Stimulated activated CD8-positive, alpha-beta memory T cell treated with anti-CD3 and anti-CD28 coated beads, Interleukin-15, amount 100 ng/mL, for 4 hours (primary cell): ENCODE results near the gene NFKBIE.
A peak's percentile ranks its signal among the peaks of the same experiment; 100 is the strongest.
"Not testable (repeated sequence)": the region's sequence is repeated elsewhere in the genome, so short reads cannot be mapped to it uniquely, and the experiment has no call there.

Experiments
- DNase-seq, 2 donors: peaks; one replicate each; pipeline ENCODE4 v3.0.0-alpha.2; 2020; ENCODE audit warnings: low read depth in 2 of 2

The NFKBIE gene

DNA sequence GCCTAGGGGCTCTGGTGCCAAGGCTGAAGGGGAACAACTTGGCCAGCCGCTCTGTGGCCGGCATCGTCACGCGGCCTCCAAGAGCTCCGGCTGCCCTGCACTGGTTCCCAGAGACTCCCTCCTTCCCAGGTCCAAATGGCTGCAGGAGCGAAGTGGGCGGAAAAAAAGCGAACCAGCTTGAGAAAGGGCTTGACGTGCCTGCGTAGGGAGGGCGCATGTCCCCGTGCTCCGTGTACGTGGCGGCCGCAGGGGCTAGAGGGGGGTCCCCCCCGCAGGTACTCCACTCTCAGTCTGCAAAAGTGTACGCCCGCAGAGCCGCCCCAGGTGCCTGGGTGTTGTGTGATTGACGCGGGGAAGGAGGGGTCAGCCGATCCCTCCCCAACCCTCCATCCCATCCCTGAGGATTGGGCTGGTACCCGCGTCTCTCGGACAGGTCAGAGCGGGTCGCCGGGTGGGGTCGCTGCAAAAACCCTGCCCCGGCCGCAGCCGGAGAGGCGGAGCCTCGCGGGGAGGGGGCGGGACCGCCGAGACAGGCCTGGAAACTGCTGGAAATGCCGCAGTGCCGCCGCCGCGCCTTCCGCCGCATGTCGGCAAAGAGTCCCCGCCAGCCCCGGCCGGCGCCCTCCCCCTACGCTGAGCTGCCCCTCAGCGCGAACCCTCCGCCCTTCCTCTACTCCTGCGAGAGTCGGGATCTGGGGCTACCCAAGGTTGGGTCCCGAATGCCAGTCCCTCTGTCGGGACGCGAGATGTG, 19.3 kb downstream of the NFKBIE start:
- peak; percentile 66 to 79 for DNase-seq

DNA sequence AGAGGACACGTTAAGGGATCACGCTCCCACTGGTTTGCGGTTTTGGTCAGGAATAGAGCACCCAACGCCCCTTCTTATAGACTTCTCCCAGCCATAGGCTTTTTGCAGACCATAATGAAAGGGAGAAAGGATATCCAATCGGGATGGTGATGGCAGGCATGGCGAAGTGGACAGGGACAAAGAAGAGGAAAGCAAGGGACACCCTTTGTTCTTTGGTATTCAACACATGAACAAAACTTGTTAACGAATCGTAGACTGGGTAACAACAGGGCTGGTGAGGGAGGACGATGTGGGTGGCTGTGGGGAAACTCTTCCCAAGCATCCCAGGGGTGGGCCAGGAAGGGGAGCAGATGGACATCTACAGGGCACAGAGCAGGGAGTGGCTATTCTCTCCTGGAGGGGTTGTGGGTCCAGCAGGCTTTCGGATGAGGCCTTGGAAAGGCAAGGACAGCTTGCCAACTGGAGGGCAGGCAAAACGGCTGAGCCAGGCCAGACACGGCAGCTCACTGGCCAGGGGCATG, 19.9 kb downstream of the NFKBIE start:
- no peak for DNase-seq

DNA sequence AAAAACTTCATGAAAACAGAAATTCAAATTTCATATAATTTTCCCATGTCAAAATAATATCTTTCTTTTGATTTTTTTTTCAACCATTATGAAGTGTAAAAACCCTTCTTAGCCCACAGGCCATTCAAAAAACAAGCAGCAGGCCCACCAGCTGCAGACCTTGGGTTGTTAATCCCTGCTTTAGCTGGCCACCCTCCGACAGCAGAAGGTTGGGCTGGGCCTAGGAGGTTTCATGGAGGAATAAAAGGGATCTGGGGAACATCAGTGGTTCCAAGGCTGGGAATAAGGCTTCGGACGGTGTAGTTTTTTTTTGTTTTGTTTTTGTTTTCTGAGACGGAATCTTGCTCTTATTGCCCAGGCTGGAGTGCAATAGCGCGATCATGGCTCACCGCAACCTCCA, 22.0 kb downstream of the NFKBIE start:
- no peak for DNase-seq

DNA sequence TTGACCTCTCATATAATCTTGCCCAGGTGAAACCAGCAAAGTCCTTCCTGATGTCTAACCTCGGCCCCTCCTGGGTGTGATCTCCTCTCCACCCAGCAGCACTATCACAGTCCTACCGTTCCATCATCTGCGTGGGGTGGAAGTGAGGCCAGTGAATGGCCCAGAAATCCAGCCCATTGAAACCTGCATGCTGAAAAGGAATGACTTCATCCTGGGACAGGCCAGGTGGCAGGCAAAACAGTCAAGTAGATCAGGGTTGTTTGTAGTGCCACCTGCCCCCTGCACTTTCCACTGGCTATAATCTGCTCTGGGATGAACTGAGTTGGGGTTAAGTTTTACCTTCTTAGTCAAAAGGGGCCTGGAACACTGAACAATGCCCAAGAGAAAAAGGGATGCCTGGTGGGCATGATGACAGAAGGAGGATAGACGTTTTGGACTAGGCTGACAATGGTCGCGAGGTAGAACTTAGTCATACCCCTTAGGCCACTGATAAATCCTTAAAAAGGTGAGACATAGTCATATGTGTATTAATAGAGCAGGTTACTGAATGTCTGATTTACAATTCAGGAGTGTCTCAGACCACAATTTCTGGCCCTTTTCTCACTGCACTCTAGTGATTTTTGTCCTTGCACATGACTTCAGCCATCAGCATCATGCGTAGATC, 26.5 kb downstream of the NFKBIE start:
- DNase-seq: no peak

DNA sequence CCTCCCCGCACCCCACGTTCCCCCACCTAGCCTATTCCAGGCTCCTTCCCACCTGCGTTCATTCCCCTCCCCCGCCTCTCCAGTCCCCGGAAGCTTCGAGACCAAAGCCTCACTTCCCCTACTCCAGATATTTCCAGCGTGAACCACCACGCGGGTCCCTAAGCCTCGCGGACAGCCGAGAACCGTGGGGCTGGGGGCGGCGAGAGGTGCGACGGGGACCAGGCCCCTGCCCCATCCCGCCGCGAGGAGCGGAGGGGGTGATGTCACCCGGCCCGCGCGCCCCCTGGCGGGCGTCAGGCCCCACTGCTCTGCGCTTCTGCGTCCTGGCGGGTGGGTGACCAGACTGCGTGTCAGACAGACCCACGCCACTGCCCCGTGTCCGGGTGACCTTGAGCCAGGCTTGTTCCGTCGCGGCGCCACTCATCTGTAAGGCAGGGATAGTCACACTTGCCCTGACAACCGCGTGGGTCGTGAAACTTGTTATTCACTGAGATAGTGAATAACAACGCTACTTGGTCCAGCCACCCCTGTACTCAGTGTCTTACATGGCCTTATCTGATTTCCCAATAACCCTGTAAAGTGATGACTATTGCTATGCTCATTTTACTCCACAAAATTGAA, 27.4 kb downstream of the NFKBIE start:
- peak; percentile 38 to 56 for DNase-seq

DNA sequence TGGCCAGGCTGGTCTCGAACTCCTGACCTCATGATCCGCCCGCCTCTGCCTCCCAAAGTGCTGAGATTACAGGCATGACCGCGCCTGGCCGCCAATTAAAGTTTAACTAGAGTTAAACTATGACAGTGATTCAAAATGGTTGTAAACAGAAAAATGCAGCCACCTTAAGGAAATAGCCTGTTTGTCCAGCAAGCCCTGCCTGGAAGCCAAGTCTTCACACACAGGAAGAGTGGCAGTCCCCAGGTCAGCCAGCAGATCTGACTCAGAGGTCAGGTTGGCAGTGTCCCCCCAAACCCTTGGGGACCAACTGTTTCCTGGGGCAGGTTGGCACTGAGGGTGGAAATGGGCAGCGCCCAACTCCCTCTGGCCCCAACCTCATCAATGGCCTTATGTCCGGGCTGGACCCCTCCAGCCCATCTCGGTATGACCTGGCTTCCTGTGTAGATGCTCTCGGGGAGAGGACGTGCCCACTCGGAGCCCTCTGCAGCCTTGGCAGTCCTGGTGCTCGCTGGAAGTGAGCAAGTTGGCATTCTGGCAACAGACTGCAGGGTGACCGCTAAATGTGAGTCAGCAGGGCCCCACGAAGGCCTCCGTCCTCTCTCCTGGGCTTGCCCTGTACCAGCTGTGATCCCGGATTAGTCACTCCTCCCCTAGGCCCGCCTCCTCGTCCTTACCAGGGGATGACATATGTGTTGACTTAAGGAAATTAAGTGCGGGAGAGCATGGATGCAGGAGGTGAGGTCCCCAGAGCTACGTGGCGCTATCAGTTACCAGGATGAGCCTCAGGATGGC, 28.1 kb downstream of the NFKBIE start:
- peak in 1 of 2 donors; percentile 51 for DNase-seq

DNA sequence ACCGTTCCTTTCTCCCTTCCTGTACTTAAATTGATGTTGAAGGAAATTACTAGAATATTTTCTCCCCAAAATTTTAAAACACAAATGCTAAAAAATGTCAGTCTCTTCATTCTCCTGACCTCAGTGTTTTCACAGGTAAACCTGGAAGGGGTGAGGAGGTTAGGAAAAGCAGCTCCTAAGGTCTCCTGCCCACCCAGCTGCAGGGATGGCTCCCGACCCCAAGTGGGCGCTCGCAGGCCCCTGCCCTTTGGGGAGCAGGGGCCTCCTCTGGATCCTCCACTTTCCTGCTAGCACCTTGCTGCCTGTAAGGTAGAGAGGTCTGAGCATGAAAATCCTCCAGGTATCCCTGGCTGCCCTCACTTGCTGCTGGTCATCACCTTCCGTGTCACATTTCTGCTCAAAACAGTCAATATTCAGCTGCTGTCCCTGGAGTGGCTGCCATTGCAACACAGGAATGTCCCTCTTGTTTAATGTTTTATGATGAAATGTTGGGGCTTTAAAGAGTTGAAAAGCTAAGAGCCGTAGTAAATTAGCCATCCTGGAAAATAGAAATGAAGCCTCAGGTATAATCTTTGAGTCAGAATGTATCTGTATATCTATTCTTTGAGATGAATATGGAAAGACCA, 29.3 kb downstream of the NFKBIE start:
- DNase-seq: no peak

DNA sequence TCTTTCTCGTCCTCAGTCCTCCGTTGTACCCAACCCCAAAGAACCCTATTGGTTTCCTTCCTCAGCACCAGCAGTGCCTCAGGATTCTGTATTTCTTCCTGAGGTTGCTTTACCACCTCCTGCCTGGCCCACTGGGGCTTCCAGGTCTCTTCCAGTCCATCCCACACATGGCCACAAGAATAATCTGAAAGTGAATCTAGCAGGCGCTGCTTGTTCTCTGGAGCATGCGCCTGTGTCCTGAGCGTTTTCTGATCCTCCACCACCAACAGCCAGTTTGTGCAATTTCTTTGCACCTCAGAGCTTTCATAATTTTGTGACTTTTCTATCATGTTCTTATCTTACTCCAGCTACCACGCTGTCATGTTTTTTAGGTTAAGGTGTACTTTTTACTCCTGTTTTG, 30.1 kb downstream of the NFKBIE start:
- no peak for DNase-seq

DNA sequence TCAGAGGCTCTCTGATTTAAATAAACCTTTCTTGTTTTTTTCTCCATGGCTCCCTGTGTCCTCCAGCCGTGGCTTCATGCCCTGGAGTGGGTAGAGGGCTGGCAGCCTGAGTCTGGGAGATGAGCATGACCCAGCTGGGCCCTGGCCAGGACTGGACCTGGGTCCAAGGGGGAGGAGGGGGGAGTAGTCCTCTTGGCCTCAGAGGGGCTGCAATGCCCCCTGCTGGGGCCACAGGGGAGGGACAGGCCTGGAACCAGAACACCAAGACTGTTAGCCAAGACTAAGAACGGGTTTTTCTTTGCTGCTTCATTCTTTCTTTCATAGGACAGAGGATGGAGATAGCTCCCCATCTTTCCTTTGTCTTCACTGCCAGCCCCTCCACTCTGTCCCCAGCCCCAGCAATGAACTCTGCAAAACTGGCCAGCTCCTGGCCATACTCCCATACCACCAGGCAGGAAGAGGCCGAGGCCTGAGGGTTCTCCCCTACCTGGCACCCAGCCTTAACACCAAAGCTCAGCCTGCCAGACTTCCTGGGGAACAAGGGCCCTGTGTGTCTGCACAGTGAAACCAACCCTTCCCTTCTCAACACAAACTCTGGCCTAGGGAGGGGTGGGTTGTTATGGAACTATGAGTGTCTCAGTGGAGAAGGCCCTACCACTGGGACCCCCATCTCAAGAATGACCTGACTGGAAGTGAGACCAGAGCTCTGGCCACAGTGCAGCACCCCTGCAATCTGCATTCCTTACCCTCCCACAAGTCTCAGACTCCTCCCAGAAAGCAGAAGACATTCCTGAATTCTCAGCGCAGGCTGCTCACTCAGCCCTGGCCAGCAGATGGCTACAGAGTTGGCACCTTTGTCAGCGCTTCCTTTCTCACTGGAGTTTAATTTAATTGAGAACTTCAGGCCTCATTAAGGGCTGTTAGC, 31.0 kb downstream of the NFKBIE start:
- DNase-seq: no peak

DNA sequence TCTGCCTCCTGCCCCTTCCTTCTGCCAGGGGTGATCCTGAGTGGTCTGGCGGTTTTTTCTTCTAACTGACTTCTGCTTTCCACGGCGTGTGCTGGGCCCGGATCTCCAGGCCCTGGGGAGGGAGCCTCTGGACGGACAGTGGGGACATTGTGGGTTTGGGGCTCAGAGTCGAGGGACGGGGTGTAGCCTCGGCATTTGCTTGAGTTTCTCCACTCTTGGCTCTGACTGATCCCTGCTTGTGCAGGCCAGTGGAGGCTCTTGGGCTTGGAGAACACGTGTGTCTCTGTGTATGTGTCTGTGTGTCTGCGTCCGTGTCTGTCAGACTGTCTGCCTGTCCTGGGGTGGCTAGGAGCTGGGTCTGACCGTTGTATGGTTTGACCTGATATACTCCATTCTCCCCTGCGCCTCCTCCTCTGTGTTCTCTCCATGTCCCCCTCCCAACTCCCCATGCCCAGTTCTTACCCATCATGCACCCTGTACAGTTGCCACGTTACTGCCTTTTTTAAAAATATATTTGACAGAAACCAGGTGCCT, 31.7 kb downstream of the NFKBIE start:
- DNase-seq: no peak

DNA sequence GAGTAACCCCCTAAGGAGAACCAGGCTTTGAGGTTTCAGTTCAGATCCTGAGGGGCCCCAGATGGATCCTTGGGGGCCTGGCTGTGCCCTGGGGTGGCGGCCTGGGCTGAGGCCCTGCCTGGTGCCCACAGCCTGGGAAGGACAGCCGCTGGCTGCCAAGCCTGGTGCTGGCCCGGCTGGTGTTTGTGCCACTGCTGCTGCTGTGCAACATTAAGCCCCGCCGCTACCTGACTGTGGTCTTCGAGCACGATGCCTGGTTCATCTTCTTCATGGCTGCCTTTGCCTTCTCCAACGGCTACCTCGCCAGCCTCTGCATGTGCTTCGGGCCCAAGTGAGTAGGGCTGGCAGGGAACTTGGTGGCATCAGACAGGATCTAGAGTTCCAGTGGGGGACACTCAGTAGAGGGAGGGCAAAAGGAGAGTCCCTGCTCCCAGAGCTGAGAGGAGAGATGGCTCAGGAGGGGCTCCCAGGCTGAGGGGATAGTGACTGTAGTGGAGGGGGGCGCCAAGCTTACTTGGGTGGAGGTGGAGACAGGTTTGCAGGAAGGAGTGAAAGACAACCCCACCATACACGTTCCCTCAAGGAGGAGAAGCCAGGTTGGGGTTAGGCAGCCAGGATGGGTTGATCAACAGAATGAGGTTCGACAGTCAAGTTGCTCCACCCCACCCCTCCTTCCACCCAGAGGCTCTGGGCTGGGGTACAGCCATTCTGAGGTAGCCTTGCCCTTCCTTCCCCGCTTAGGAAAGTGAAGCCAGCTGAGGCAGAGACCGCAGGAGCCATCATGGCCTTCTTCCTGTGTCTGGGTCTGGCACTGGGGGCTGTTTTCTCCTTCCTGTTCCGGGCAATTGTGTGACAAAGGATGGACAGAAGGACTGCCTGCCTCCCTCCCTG, 32.4 kb downstream of the NFKBIE start:
- DNase-seq: no peak

DNA sequence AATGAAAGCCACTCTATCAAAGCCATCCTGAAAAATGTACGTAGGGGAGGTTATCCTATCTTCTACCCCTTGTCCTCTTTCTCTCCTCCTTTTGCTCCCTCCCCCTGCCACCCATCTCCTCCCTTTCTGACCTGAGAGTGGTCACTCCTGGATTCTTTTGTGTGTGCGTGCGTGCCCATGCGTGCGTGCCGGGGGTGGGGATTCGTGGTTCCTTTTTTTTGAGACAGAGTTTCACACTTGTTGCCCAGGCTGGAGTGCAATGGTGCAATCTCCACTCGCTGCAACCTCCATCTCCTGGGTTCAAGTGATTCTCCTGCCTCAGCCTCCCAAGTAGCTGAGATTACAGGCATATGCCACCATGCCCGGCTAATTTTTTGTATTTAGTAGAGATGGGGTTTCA, 33.9 kb downstream of the NFKBIE start:
- not testable (repeated sequence) for DNase-seq

DNA sequence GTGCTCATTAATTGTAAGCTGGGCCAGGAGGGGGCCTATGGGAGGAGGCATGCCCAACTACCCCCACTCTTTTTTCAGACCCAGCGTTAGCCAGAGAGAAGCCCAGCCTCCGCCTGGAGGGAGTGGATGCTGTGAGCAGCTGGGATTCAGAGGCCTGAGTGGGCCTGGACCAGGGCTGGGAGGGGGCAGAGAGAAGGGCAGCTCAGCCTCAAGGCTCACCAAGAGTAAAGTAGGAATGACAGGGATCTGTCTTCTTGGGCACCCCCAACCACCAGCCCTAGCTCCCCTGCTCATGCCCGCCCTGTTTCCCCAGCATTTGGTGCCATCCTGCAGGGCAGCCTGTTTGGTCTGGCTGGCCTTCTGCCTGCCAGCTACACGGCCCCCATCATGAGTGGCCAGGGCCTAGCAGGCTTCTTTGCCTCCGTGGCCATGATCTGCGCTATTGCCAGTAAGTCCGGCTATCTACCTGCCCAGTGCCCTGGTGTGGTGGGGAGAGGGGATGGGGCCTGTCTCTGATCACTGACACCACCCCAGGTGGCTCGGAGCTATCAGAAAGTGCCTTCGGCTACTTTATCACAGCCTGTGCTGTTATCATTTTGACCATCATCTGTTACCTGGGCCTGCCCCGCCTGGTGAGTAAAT, 35.2 kb downstream of the NFKBIE start:
- no peak for DNase-seq

DNA sequence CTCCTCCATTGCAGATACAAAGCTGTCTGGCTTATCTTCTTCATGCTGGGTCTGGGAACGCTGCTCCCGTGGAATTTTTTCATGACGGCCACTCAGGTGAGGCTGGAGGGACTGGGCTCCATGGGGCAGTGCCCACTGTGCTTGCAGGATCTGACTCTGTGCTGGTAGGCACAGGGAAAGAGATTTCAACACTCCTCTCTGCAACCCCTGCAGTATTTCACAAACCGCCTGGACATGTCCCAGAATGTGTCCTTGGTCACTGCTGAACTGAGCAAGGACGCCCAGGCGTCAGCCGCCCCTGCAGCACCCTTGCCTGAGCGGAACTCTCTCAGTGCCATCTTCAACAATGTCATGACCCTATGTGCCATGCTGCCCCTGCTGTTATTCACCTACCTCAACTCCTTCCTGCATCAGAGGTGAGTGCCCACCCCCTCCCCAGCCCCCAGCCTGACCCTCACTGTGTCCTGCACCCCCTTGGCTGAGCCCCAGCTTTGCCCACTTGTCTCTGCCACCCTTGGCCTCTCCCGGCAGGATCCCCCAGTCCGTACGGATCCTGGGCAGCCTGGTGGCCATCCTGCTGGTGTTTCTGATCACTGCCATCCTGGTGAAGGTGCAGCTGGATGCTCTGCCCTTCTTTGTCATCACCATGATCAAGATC, 35.8 kb downstream of the NFKBIE start:
- DNase-seq: no peak

DNA sequence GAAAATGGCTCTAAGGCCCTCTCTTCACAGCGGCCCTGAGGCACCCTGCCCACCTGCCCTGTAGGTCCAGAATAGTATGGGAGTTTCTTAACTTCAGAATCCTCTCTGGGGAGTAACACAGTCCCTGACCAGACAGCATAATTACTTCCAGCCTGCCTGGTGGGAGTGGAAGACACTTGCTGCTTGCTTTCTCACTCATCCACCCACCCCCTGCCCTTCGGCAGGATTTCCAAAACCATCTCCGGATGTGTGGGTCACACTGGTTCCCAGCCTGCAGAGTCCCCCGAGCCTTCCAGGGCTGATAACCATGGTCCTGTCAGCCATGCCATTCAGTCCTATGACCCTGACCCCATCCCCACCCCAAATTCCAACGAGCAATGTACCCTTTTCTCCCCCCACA, 36.5 kb downstream of the NFKBIE start:
- no peak for DNase-seq

DNA sequence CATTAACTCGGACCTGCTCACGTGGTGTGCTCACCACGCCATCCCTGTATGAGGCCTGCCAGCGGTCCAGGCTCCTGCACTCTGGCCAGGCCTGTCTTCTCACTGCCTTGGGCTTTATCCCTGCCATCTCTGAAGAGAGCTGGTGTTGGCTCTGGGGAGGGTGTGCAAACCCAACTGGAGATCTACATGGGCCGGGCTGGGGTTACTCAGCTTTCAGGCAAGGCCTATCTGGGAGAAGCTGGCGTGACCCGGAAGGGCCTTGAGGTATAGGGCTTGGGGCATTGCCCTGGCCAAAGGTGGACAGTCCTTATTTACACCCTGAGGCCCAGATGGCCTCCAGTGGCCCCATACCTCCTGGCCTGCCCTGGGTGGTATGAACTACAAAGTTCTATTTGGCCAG, 36.9 kb downstream of the NFKBIE start:
- no peak for DNase-seq

DNA sequence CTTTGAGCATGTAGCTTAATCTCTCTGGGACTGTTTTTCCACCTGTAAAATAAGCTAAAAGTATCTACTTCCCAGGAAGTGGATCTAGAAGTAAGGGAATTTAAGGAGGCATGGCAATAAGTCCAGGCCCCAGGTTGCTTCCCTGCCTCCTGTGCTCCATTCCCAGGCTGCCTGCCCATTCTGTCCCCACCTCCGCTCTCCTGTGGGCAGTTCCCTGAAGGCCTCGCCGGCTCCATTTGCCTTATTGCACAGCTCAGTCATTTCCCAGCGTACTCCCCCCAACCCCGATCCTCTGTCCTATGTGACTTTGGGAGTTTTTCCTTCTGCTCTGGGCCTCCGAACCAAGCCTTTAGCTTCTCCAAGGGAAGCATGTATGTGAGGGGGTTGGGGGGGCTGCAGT, 37.3 kb downstream of the NFKBIE start:
- no peak for DNase-seq

DNA sequence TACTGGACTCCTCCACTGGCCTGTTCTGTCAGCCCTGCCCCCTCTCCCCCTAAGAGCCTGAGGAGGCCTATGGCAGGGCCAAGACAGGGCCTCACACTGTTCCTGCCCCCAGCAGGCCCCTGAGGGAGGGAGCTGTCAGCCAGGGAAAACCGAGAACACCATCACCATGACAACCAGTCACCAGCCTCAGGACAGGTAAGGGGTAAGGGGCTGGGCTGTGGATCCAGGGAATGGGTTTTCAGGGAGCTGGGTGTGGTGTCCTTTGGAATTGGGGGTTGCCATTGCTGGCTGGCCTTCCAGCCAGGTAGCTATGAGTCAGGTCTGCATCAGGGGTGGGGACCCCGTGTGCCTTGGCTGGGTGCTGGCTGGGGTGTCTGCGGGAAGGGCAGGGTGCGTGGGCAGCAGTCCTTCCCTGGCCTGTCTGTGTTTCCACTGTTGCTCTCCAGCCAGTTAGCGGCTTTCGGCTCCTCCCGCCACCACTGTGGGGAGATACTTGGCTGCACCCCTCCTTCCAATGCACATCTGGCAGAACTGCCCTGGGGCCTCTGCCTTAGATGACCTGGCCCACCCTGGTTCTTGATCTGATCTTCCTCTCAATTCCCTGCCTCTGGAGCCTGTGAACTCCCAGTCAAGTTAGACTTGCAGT, 38.1 kb downstream of the NFKBIE start:
- DNase-seq: no peak
